GM23338 (cell line): Measurements from ENCODE around the gene CDCA5. TPM values are rescaled to one million over a fixed set of nuclear protein-coding genes. Genes with fewer than 3 reads are reported as not detected.

Experiments
- ATAC-seq: fragments of 200-7000 bp; cut with Tn5 transposase; 3 replicates; pipeline ENCODE4 v1.9.1; 2020
- DNase-seq: peaks from one replicate; pipeline ENCODE4 v3.0.0-alpha.2; 2015; ENCODE audit warnings: low spot score
- H2AFZ ChIP-seq: fragments of 200-600 bp; sonication (generic); 2 replicates; pipeline ENCODE4 v1.8.0; 2016; ENCODE audit warnings: antibody characterized with exemption, mild to moderate bottlenecking, moderate library complexity
- H3F3A ChIP-seq: fragments of 200-600 bp; sonication (generic); replicated peaks from 2 replicates; pipeline ENCODE4 v1.8.0; 2017; ENCODE audit warnings: antibody characterized with exemption, mixed run types, low read depth
- H3K27ac ChIP-seq: fragments of 200-600 bp; sonication (generic); 2 replicates; pipeline ENCODE4 v1.6.1; 2016; ENCODE audit warnings: low read depth
- H3K27me3 ChIP-seq: fragments of 200-600 bp; sonication (generic); 2 replicates; pipeline ENCODE4 v1.8.0; 2016; ENCODE audit warnings: mild to moderate bottlenecking, mixed run types, moderate library complexity; ENCODE audit not compliant: insufficient read depth
- H3K36me3 ChIP-seq: fragments of 200-600 bp; sonication (generic); 2 replicates; pipeline ENCODE4 v1.8.0; 2016; ENCODE audit warnings: mild to moderate bottlenecking; ENCODE audit not compliant: insufficient read depth
- H3K4me1 ChIP-seq: fragments of 200-600 bp; sonication (generic); 2 replicates; pipeline ENCODE4 v1.8.0; 2016; ENCODE audit warnings: mild to moderate bottlenecking, moderate library complexity; ENCODE audit not compliant: insufficient read depth
- H3K4me2 ChIP-seq: fragments of 200-600 bp; sonication (generic); 2 replicates; pipeline ENCODE4 v1.7.1; 2017; ENCODE audit warnings: mixed run types
- H3K4me3 ChIP-seq: fragments of 200-600 bp; sonication (generic); 2 replicates; pipeline ENCODE4 v1.6.1; 2016; ENCODE audit warnings: mixed run types
- H3K79me2 ChIP-seq: fragments of 200-600 bp; sonication (generic); replicated peaks from 2 replicates; pipeline ENCODE4 v1.8.0; 2017; ENCODE audit warnings: mild to moderate bottlenecking; ENCODE audit not compliant: insufficient read depth
- H3K9me2 ChIP-seq: fragments of 200-600 bp; sonication (generic); 2 replicates; pipeline ENCODE4 v1.8.0; 2017; ENCODE audit not compliant: insufficient read depth
- H4K20me1 ChIP-seq: fragments of 200-600 bp; sonication (generic); replicated peaks from 2 replicates; pipeline ENCODE4 v1.8.0; 2017; ENCODE audit warnings: mild to moderate bottlenecking; ENCODE audit not compliant: insufficient read depth
- H3K27ac Mint-ChIP-seq: 2 replicates; pipeline ENCODE4 v1.8.0; 2020; ENCODE audit warnings: inconsistent platforms, mild to moderate bottlenecking, moderate library complexity, mixed read lengths
- H3K27me3 Mint-ChIP-seq: 3 replicates; pipeline ENCODE4 v1.8.0; 2022; ENCODE audit warnings: low read depth, mild to moderate bottlenecking, moderate library complexity, mixed read lengths, inconsistent platforms; ENCODE audit not compliant: insufficient read depth, poor library complexity
- H3K36me3 Mint-ChIP-seq: 3 replicates; pipeline ENCODE4 v1.8.0; 2021; ENCODE audit warnings: low read depth, mild to moderate bottlenecking, inconsistent platforms, moderate library complexity, mixed read lengths
- H3K4me1 Mint-ChIP-seq: 3 replicates; pipeline ENCODE4 v1.8.0; 2020; ENCODE audit warnings: mild to moderate bottlenecking, inconsistent platforms, mixed read lengths
- H3K4me3 Mint-ChIP-seq: 3 replicates; pipeline ENCODE4 v1.8.0; 2021; ENCODE audit warnings: moderate library complexity, mild to moderate bottlenecking, inconsistent platforms, mixed read lengths
- H3K9me3 Mint-ChIP-seq: 3 replicates; pipeline ENCODE4 v1.8.0; 2020; ENCODE audit warnings: moderate library complexity, mild to moderate bottlenecking, inconsistent platforms, mixed read lengths
- CREB1 ChIP-seq: fragments of 250-450 bp; sonication (Bioruptor Pico); IDR thresholded peaks from 2 replicates; pipeline ENCODE4 v1.5.0; 2020; ENCODE audit warnings: low read depth, mild to moderate bottlenecking, moderate library complexity
- CTCF ChIP-seq, 2 experiments: fragments of 200-600 bp in 1 of 2; sonication (generic) in 1 of 2; conservative IDR thresholded peaks; 2 replicates each; pipeline versions ENCODE4 v1.5.1 to v1.6.1; 2016 to 2017; ENCODE audit warnings: antibody characterized with exemption in 2 of 2, low read depth in 2 of 2, mild to moderate bottlenecking in 2 of 2, moderate library complexity in 1 of 2
- ETS1 ChIP-seq: IDR thresholded peaks from 2 replicates; pipeline ENCODE4 v1.6.1; 2016; ENCODE audit warnings: antibody characterized with exemption
- EZH2 ChIP-seq: fragments of 200-600 bp; sonication (generic); IDR thresholded peaks from one replicate; pipeline ENCODE4 v1.8.0; 2017; ENCODE audit warnings: antibody characterized with exemption, mild to moderate bottlenecking, low read depth; ENCODE audit not compliant: unreplicated experiment
- EZH2phosphoT487 ChIP-seq: fragments of 200-600 bp; sonication (generic); IDR thresholded peaks from one replicate; pipeline ENCODE4 v1.8.1; 2018; ENCODE audit warnings: antibody characterized with exemption; ENCODE audit not compliant: unreplicated experiment
- JUNB ChIP-seq: IDR thresholded peaks from one replicate; pipeline ENCODE4 v1.6.1; 2016; ENCODE audit warnings: antibody characterized with exemption; ENCODE audit not compliant: unreplicated experiment
- NANOG ChIP-seq: IDR thresholded peaks from 2 replicates; pipeline ENCODE4 v1.6.1; 2016; ENCODE audit warnings: antibody characterized with exemption, borderline replicate concordance
- POLR2AphosphoS5 ChIP-seq: IDR thresholded peaks from 2 replicates; pipeline ENCODE4 v1.6.1; 2016; ENCODE audit warnings: antibody characterized with exemption, low read depth
- REST ChIP-seq: IDR thresholded peaks from one replicate; pipeline ENCODE4 v1.6.1; 2018; ENCODE audit warnings: antibody characterized with exemption; ENCODE audit not compliant: unreplicated experiment
- STAT1 ChIP-seq: IDR thresholded peaks from one replicate; pipeline ENCODE4 v1.6.1; 2016; ENCODE audit warnings: antibody characterized with exemption; ENCODE audit not compliant: unreplicated experiment
- ZNF114 ChIP-seq: fragments of 250-450 bp; sonication (Bioruptor Pico); IDR thresholded peaks from 2 replicates; pipeline ENCODE4 v1.5.0; 2020; ENCODE audit warnings: mild to moderate bottlenecking, moderate library complexity
- ZNF331 ChIP-seq: fragments of 250-450 bp; sonication (Bioruptor Pico); IDR thresholded peaks from 2 replicates; pipeline ENCODE4 v1.5.0; 2020; ENCODE audit warnings: low read depth, mild to moderate bottlenecking, moderate library complexity
- ZNF462 ChIP-seq: fragments of 250-450 bp; sonication (Bioruptor Pico); IDR thresholded peaks from 2 replicates; pipeline ENCODE4 v1.5.0; 2020; ENCODE audit warnings: mild to moderate bottlenecking, moderate library complexity
- polyA plus RNA-seq: library from polyadenylated mRNA; unstranded; fragments of >200 nt; fragmentation: Nextera tagmentation; extraction: Ambion mirVana; gene quantifications from 2 replicates; pipeline ENCODE4 v1.2.1, GENCODE V29; 2016
- total RNA-seq: library from RNA; depleted of rRNA; stranded (reverse); fragments of >200 nt; shearing (Covaris generic); gene quantifications from 2 replicates; pipeline ENCODE4 v1.2.3, GENCODE V29; 2014

Gene CDCA5
- total and polyA plus RNA-seq, 2 experiments from 2014 or later = 53.3 to 70.9 TPM

- Histone ChIP-seq H3K79me2 (peaks cover 20% of the 10 kb centered on the region), H3K4me3 (no peak overlapping the region), H3K27ac (no peak overlapping the region), H3F3A (peaks cover 10% of the 10 kb centered on the region; the same call in 1 of the 2 replicates), H3K36me3 (peaks cover 6% of the 10 kb centered on the region), H2AFZ (no peak overlapping the region), H3K4me1 (peaks cover 4% of the 10 kb centered on the region; the same call in 1 of the 2 replicates), H4K20me1 (peaks cover 3% of the 10 kb centered on the region; the same call in 1 of the 2 replicates), H3K9me2 (no peaks in the 10 kb centered on the region), H3K4me2 (no peak overlapping the region), H3K27me3 (no peaks in the 10 kb centered on the region)
- no peak for ATAC-seq
- peaks cover 8% of the 10 kb centered on the region for H3K27me3 Mint-ChIP-seq
- TF ChIP-seq CREB1 (CRISPR knock-in tag) = no peak
- no peak for TF ChIP-seq STAT1
- TF ChIP-seq ETS1 = no peak
- no peak for TF ChIP-seq EZH2phosphoT487
- no peak for TF ChIP-seq ZNF114 (CRISPR knock-in tag)
- no peak for TF ChIP-seq ZNF331 (CRISPR knock-in tag)
- TF ChIP-seq CTCF (conservative IDR thresholded peaks at IDR 0.05; ENCODE audit: low read depth in 2 of 2) = no peak
- TF ChIP-seq REST = no peak
- no peak for TF ChIP-seq POLR2AphosphoS5
- no peak for TF ChIP-seq EZH2
- no peak for TF ChIP-seq NANOG
- no peak for TF ChIP-seq JUNB
- no peak for TF ChIP-seq ZNF462 (CRISPR knock-in tag)
- H3K4me3 Mint-ChIP-seq = no peak overlapping the region
- H3K36me3 Mint-ChIP-seq = peaks cover 59% of the 10 kb centered on the region
- H3K9me3 Mint-ChIP-seq = no peaks in the 10 kb centered on the region; the same call in 2 of the 3 replicates
- DNase-seq = no peak
- H3K4me1 Mint-ChIP-seq = peaks cover 3% of the 10 kb centered on the region; the same call in 2 of the 3 replicates
- no peak overlapping the region for H3K27ac Mint-ChIP-seq
Observed at GRCh38 chr11:65126624-65127274, 42.9 kb upstream of the CDCA5 start.
